Neural cell (in vitro differentiated cells): ENCODE results near the gene REL. TPM values are rescaled to one million over a fixed set of nuclear protein-coding genes. Genes with fewer than 3 reads are reported as not detected.
"Not testable (repeated sequence)": the region's sequence is repeated elsewhere in the genome, so short reads cannot be mapped to it uniquely, and the experiment has no call there.

ENCODE experiments used
- H2AFZ ChIP-seq: fragments of 200-600, 300-800 bp; sonication (generic), shearing (Covaris generic); 2 replicates; pipeline ENCODE4 v1.6.0; 2014; ENCODE audit warnings: low read depth, mild to moderate bottlenecking, antibody characterized with exemption, low read length, moderate library complexity
- H3F3A ChIP-seq: fragments of 200-600 bp; shearing (Covaris generic); 2 replicates; pipeline ENCODE4 v1.6.1; 2016; ENCODE audit warnings: mild to moderate bottlenecking, moderate library complexity, mixed read lengths, antibody characterized with exemption, low read length; ENCODE audit not compliant: insufficient read depth, poor library complexity, severe bottlenecking
- H3K27ac ChIP-seq: fragments of 200-600, 300-800 bp; sonication (generic), shearing (Covaris generic); 2 replicates; pipeline ENCODE4 v1.5.1; 2014; ENCODE audit warnings: mild to moderate bottlenecking, low read length, moderate library complexity
- H3K27me3 ChIP-seq: fragments of 300-800, 200-600 bp; sonication (generic), shearing (Covaris generic); 2 replicates; pipeline ENCODE4 v1.6.0; 2014; ENCODE audit warnings: mild to moderate bottlenecking, low read depth, low read length, moderate library complexity; ENCODE audit not compliant: insufficient read depth
- H3K36me3 ChIP-seq: fragments of 300-800, 200-600 bp; sonication (generic), shearing (Covaris generic); 2 replicates; pipeline ENCODE4 v1.5.1; 2014; ENCODE audit warnings: mild to moderate bottlenecking, antibody characterized with exemption, low read length, moderate library complexity; ENCODE audit not compliant: insufficient read depth
- H3K4me2 ChIP-seq: fragments of 300-800, 200-600 bp; sonication (generic), shearing (Covaris generic); 2 replicates; pipeline ENCODE4 v1.6.0; 2014; ENCODE audit warnings: mild to moderate bottlenecking, low read length
- H3K4me3 ChIP-seq: fragments of 300-800, 200-600 bp; sonication (generic), shearing (Covaris generic); 2 replicates; pipeline ENCODE4 v1.5.1; 2014; ENCODE audit warnings: mild to moderate bottlenecking, low read length, moderate library complexity
- H3K79me2 ChIP-seq: fragments of 200-600 bp; shearing (Covaris generic); replicated peaks from 2 replicates; pipeline ENCODE4 v1.6.0; 2014; ENCODE audit warnings: mild to moderate bottlenecking, low read length, moderate library complexity; ENCODE audit not compliant: insufficient read depth
- H3K9ac ChIP-seq: fragments of 300-800, 200-600 bp; sonication (generic), shearing (Covaris generic); 2 replicates; pipeline ENCODE4 v1.6.1; 2016; ENCODE audit warnings: mild to moderate bottlenecking, low read length, mixed read lengths
- H3K9me2 ChIP-seq: fragments of 200-600 bp; shearing (Covaris generic); 2 replicates; pipeline ENCODE4 v1.6.1; 2016; ENCODE audit warnings: mild to moderate bottlenecking, low read length, mixed read lengths; ENCODE audit not compliant: insufficient read depth
- H3K9me3 ChIP-seq: fragments of 200-600, 300-800 bp; sonication (generic), shearing (Covaris generic); 2 replicates; pipeline ENCODE4 v1.6.1; 2016; ENCODE audit warnings: mild to moderate bottlenecking, mixed run types, low read length, moderate library complexity, mixed read lengths
- H4K20me1 ChIP-seq: fragments of 200-600 bp; shearing (Covaris generic); 2 replicates; pipeline ENCODE4 v1.6.1; 2016; ENCODE audit warnings: mild to moderate bottlenecking, mixed run types; ENCODE audit not compliant: insufficient read depth
- CTCF ChIP-seq: fragments of 450-650 bp; IDR thresholded peaks from 2 replicates; pipeline ENCODE4 v1.5.1; 2014; ENCODE audit warnings: antibody characterized with exemption, mild to moderate bottlenecking, moderate library complexity; ENCODE audit not compliant: poor library complexity, severe bottlenecking
- EP300 ChIP-seq: fragments of 450-650 bp; conservative IDR thresholded peaks from 2 replicates; pipeline ENCODE4 v1.6.1; 2014; ENCODE audit warnings: antibody characterized with exemption, mild to moderate bottlenecking, moderate library complexity; ENCODE audit not compliant: poor library complexity, severe bottlenecking
- EZH2 ChIP-seq: fragments of 200-600, 300-800 bp; shearing (Covaris generic), sonication (generic); IDR thresholded peaks from 2 replicates; pipeline ENCODE4 v1.6.1; 2014; ENCODE audit warnings: antibody characterized with exemption, low read length, borderline replicate concordance, mild to moderate bottlenecking; ENCODE audit not compliant: insufficient read depth, poor library complexity, severe bottlenecking
- MXI1 ChIP-seq: fragments of 450-650 bp; conservative IDR thresholded peaks from 2 replicates; pipeline ENCODE4 v1.6.1; 2014; ENCODE audit warnings: antibody characterized with exemption, mild to moderate bottlenecking; ENCODE audit not compliant: poor library complexity, severe bottlenecking
- POLR2AphosphoS5 ChIP-seq: IDR thresholded peaks from 2 replicates; pipeline ENCODE4 v1.6.1; 2012
- RAD21 ChIP-seq: fragments of 450-650 bp; conservative IDR thresholded peaks from 2 replicates; pipeline ENCODE4 v1.6.1; 2014; ENCODE audit warnings: antibody characterized with exemption, mild to moderate bottlenecking, moderate library complexity
- REST ChIP-seq: IDR thresholded peaks from 2 replicates; pipeline ENCODE4 v1.6.1; 2012; ENCODE audit warnings: borderline replicate concordance
- SMC3 ChIP-seq: fragments of 450-650 bp; conservative IDR thresholded peaks from 2 replicates; pipeline ENCODE4 v1.6.1; 2014; ENCODE audit warnings: antibody characterized with exemption, mild to moderate bottlenecking, moderate library complexity; ENCODE audit not compliant: poor library complexity
- TAF1 ChIP-seq: IDR thresholded peaks from 2 replicates; pipeline ENCODE4 v1.6.1; 2012; ENCODE audit warnings: low read depth
- polyA plus RNA-seq: library from polyadenylated mRNA; depleted of rRNA; stranded (reverse); fragments of >200 nt; gene quantifications from 2 replicates; pipeline ENCODE4 v1.2.3, GENCODE V29; 2014

Gene REL
- polyA plus RNA-seq, 1 donor from 2014 or later, result 1.9 TPM

DNA sequence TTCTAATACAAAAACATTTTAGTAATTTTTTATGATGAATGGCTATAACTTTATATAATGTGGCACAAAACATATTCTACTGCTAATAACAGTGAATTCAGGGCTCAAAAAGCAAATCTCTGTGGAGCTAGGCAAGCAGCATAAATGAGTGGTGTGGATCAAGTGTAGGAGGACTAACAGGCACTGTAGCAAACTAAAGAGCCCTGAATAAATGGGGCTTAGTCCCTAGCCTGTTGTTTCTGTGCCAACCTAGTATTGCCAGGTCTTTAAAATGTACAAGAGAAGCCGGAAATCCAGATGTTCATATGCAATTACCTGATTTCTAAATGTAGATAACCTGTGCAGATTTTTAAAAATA is 18.5 kb downstream of the REL start:
- no peaks in the 10 kb centered on the region for H3K9me3 ChIP-seq
- H3K4me3 ChIP-seq, result no peak overlapping the region
- no peak overlapping the region for H3K9ac ChIP-seq
- H3K4me2 ChIP-seq, result no peak overlapping the region
- no peak overlapping the region for H2AFZ ChIP-seq
- H3K9me2 ChIP-seq, result no peaks in the 10 kb centered on the region
- TF ChIP-seq MXI1, result no peak
- no peak for TF ChIP-seq EZH2
- no peak for TF ChIP-seq REST
- no peak for TF ChIP-seq EP300
- TF ChIP-seq POLR2AphosphoS5, result no peak
- no peak for TF ChIP-seq RAD21
- TF ChIP-seq SMC3, result no peak
- no peak for TF ChIP-seq TAF1
- no peak for TF ChIP-seq CTCF
- no peaks in the 10 kb centered on the region for H3K79me2 ChIP-seq
- H3K27me3 ChIP-seq, result no peaks in the 10 kb centered on the region
- peaks cover 3% of the 10 kb centered on the region for H3K36me3 ChIP-seq
- H3F3A ChIP-seq, result no peaks in the 10 kb centered on the region
- no peaks in the 10 kb centered on the region for H4K20me1 ChIP-seq
- H3K27ac ChIP-seq, result no peak overlapping the region

DNA sequence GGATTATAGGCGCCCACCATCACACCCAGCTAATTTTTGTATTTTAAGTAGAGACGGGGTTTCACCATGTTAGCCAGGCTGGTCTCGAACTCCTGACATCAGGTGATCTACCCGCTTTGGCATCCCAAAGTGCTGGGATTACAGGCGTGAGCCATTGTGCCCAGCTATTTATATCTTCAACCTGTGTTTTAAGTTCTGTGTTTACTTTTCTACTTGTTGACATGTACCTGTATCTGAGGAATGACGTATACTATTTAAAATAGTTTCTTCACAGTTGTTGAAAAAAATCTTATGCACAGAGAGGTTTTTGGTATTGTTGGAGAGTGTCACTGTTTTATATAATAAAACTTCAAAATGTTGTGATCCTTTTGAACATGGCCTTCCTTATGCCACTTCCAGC is 19.9 kb downstream of the REL start:
- not testable (repeated sequence) for H3K9ac ChIP-seq, H3K4me2 ChIP-seq, H3K4me3 ChIP-seq, H3K36me3 ChIP-seq, H3K9me2 ChIP-seq, H3K79me2 ChIP-seq, H3K27ac ChIP-seq, H3K27me3 ChIP-seq, H2AFZ ChIP-seq, H4K20me1 ChIP-seq, H3F3A ChIP-seq, H3K9me3 ChIP-seq

DNA sequence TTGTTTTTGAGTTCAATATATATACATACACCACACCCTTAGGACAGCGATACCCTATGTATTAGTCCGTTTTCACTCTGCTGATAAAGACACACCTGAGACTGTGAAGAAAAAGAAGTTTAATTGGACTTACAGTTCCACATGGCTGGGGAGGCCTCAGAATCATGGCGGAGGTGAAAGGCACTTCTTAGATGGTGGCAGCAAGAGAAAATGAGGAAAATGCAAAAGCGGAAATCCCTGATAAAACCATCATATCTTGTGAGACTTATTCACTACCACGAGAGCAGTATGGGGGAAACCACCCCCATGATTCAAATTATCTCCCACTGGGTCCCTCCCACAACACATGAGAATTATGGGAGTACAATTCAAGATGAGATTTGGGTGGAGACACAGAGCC is 24.5 kb downstream of the REL start:
- not testable (repeated sequence) for H3K27ac ChIP-seq, H3K36me3 ChIP-seq, H3K9me3 ChIP-seq, H4K20me1 ChIP-seq, H3K4me3 ChIP-seq, H3K27me3 ChIP-seq, H3K9ac ChIP-seq, H3K9me2 ChIP-seq, H3K4me2 ChIP-seq, H3F3A ChIP-seq, H3K79me2 ChIP-seq, H2AFZ ChIP-seq
